Measurements from ENCODE around the gene MIER3. TPM values are rescaled to one million over a fixed set of nuclear protein-coding genes. Genes with fewer than 3 reads are reported as not detected.

The MIER3 gene
- polyA plus RNA-seq, 6 donors from 2014 or later = 8.1 to 14.2 (median 9.8) TPM

- no peak for ATAC-seq (ENCODE audit: low read depth in 2 of 2)
- no peaks in the 10 kb centered on the region for H3K36me3 Mint-ChIP-seq
- H3K27ac Mint-ChIP-seq = no peak overlapping the region
- DNase-seq = no peak
- H3K9me3 Mint-ChIP-seq = no peaks in the 10 kb centered on the region
- no peaks in the 10 kb centered on the region for H3K4me1 Mint-ChIP-seq
- H3K4me3 Mint-ChIP-seq = no peak overlapping the region
- H3K27me3 Mint-ChIP-seq = peaks cover 0 to 5% (median 0%) of the 10 kb centered on the region in 3 donors
These were observed 25.9 kb upstream of the MIER3 start for GRCh38 chr5:56977822-56978221.

GRCh38 chr5:56977021-56977420 lies 25.1 kb upstream of the MIER3 start:
- H3K27me3 Mint-ChIP-seq = peaks cover 0 to 12% (median 6%) of the 10 kb centered on the region in 3 donors
- no peak overlapping the region for H3K27ac Mint-ChIP-seq
- H3K9me3 Mint-ChIP-seq = no peaks in the 10 kb centered on the region
- H3K4me3 Mint-ChIP-seq = no peak overlapping the region
- H3K36me3 Mint-ChIP-seq = no peaks in the 10 kb centered on the region
- ATAC-seq (ENCODE audit: low read depth in 2 of 2) (no peak), DNase-seq (no peak)
- H3K4me1 Mint-ChIP-seq = no peaks in the 10 kb centered on the region

- H3K27me3 Mint-ChIP-seq = peaks cover 1 to 13% (median 10%) of the 10 kb centered on the region in 3 donors
- H3K4me1 Mint-ChIP-seq = no peaks in the 10 kb centered on the region
- no peak overlapping the region for H3K4me3 Mint-ChIP-seq
- no peaks in the 10 kb centered on the region for H3K9me3 Mint-ChIP-seq
- H3K36me3 Mint-ChIP-seq = no peaks in the 10 kb centered on the region
- DNase-seq = no peak
- H3K27ac Mint-ChIP-seq = no peak overlapping the region
- ATAC-seq (ENCODE audit: low read depth in 2 of 2) = no peak
These were observed 22.3 kb upstream of the MIER3 start for GRCh38 chr5:56974241-56974640.

- Mint-ChIP-seq H3K36me3 (no peaks in the 10 kb centered on the region), H3K27ac (no peak overlapping the region), H3K27me3 (peaks cover 6 to 16% (median 13%) of the 10 kb centered on the region in 3 donors), H3K4me1 (no peaks in the 10 kb centered on the region), H3K9me3 (no peaks in the 10 kb centered on the region), H3K4me3 (no peak overlapping the region)
- no peak for ATAC-seq (ENCODE audit: low read depth in 2 of 2)
- no peak for DNase-seq
These were observed 21.6 kb upstream of the MIER3 start for GRCh38 chr5:56973473-56973872.

- Mint-ChIP-seq H3K36me3 (no peaks in the 10 kb centered on the region), H3K27me3 (peaks cover 12 to 16% (median 16%) of the 10 kb centered on the region in 3 donors), H3K27ac (no peak overlapping the region), H3K9me3 (no peaks in the 10 kb centered on the region), H3K4me1 (no peaks in the 10 kb centered on the region), H3K4me3 (no peak overlapping the region)
- no peak for ATAC-seq (ENCODE audit: low read depth in 2 of 2)
- DNase-seq = no peak
These were observed 19.4 kb upstream of the MIER3 start for GRCh38 chr5:56971275-56971674.

GRCh38 chr5:56964173-56964572 lies 12.2 kb upstream of the MIER3 start:
- Mint-ChIP-seq H3K4me1 (no peaks in the 10 kb centered on the region), H3K36me3 (no peaks in the 10 kb centered on the region)
- DNase-seq = no peak

GRCh38 chr5:56963246-56963645 lies 11.3 kb upstream of the MIER3 start:
- Mint-ChIP-seq H3K4me3 (no peak overlapping the region), H3K27me3 (peaks cover 13 to 48% (median 40%) of the 10 kb centered on the region in 3 donors), H3K27ac (no peak overlapping the region), H3K4me1 (no peaks in the 10 kb centered on the region), H3K9me3 (peaks cover 0 to 3% (median 0%) of the 10 kb centered on the region in 7 donors), H3K36me3 (no peaks in the 10 kb centered on the region)
- ATAC-seq (ENCODE audit: low read depth in 2 of 2) (no peak), DNase-seq (no peak)

More at GRCh38 chr5:56964173-56964572, 12.2 kb upstream of the MIER3 start:
- Mint-ChIP-seq H3K27me3 (peaks cover 13 to 48% (median 44%) of the 10 kb centered on the region in 3 donors), H3K27ac (no peak overlapping the region), H3K4me3 (no peak overlapping the region), H3K9me3 (peaks cover 0 to 3% (median 0%) of the 10 kb centered on the region in 7 donors)
- no peak for ATAC-seq (ENCODE audit: low read depth in 2 of 2)

- H3K9me3 Mint-ChIP-seq = peaks cover 0 to 3% (median 0%) of the 10 kb centered on the region in 7 donors
- no peaks in the 10 kb centered on the region for H3K4me1 Mint-ChIP-seq
- H3K36me3 Mint-ChIP-seq = no peaks in the 10 kb centered on the region
- peaks cover 11 to 55% (median 45%) of the 10 kb centered on the region in 3 donors for H3K27me3 Mint-ChIP-seq
- ATAC-seq (ENCODE audit: low read depth in 2 of 2) (no peak), DNase-seq (no peak)
- H3K27ac Mint-ChIP-seq = no peak overlapping the region
- no peak overlapping the region for H3K4me3 Mint-ChIP-seq
These were observed 10.4 kb upstream of the MIER3 start for GRCh38 chr5:56962286-56962685.

- Mint-ChIP-seq H3K36me3 (no peaks in the 10 kb centered on the region), H3K9me3 (peaks cover 0 to 3% (median 0%) of the 10 kb centered on the region in 7 donors), H3K4me1 (no peaks in the 10 kb centered on the region), H3K27me3 (peaks cover 10 to 55% (median 42%) of the 10 kb centered on the region in 3 donors), H3K27ac (no peak overlapping the region), H3K4me3 (no peak overlapping the region)
- DNase-seq (no peak), ATAC-seq (ENCODE audit: low read depth in 2 of 2) (no peak)
These were observed 9.8 kb upstream of the MIER3 start for GRCh38 chr5:56961746-56962145.

GRCh38 chr5:56959326-56959725 lies 7.4 kb upstream of the MIER3 start:
- Mint-ChIP-seq H3K9me3 (peaks cover 0 to 3% (median 0%) of the 10 kb centered on the region in 7 donors), H3K36me3 (no peaks in the 10 kb centered on the region), H3K4me3 (no peak overlapping the region), H3K27ac (no peak overlapping the region), H3K27me3 (peaks cover 14 to 55% (median 31%) of the 10 kb centered on the region in 3 donors), H3K4me1 (no peaks in the 10 kb centered on the region)
- ATAC-seq (ENCODE audit: low read depth in 2 of 2) (no peak), DNase-seq (no peak)

- Mint-ChIP-seq H3K4me1 (no peaks in the 10 kb centered on the region), H3K4me3 (no peak overlapping the region), H3K27ac (no peak overlapping the region), H3K9me3 (peaks cover 0 to 3% (median 0%) of the 10 kb centered on the region in 7 donors), H3K36me3 (no peaks in the 10 kb centered on the region), H3K27me3 (peaks cover 9 to 53% (median 31%) of the 10 kb centered on the region in 3 donors)
- ATAC-seq (ENCODE audit: low read depth in 2 of 2) (no peak), DNase-seq (no peak)
These were observed 6.7 kb upstream of the MIER3 start for GRCh38 chr5:56958595-56958994.

- Mint-ChIP-seq H3K36me3 (no peaks in the 10 kb centered on the region), H3K4me3 (peak overlapping the region in 1 of 8 donors; percentile 26), H3K27me3 (peaks cover 5 to 14% (median 8%) of the 10 kb centered on the region in 3 donors), H3K4me1 (peaks cover 19 to 25% (median 21%) of the 10 kb centered on the region in 3 donors), H3K27ac (no peak overlapping the region), H3K9me3 (no peaks in the 10 kb centered on the region)
- ATAC-seq (ENCODE audit: low read depth in 2 of 2) (no peak), DNase-seq (no peak)
These were observed 2.3 kb upstream of the MIER3 start for GRCh38 chr5:56954262-56954661.

GRCh38 chr5:56951126-56951945 lies 587 bp downstream of the MIER3 start:
- H3K27me3 Mint-ChIP-seq = peaks cover 0 to 5% (median 0%) of the 10 kb centered on the region in 3 donors
- DNase-seq (peak; percentile 21), ATAC-seq (ENCODE audit: low read depth in 2 of 2) (peak; percentile 24 to 31)
- no peaks in the 10 kb centered on the region for H3K36me3 Mint-ChIP-seq
- peak overlapping the region; percentile 92 to 97 (median 95) for H3K4me3 Mint-ChIP-seq
- peak overlapping the region in 4 of 6 donors; percentile 29 to 94 (median 88) for H3K27ac Mint-ChIP-seq
- H3K9me3 Mint-ChIP-seq = no peaks in the 10 kb centered on the region
- peaks cover 19 to 27% (median 21%) of the 10 kb centered on the region in 3 donors for H3K4me1 Mint-ChIP-seq

GRCh38 chr5:56950626-56951125 lies 1.2 kb downstream of the MIER3 start:
- peak; percentile 38 to 40 for ATAC-seq (ENCODE audit: low read depth in 2 of 2)
- peak overlapping the region; percentile 73 to 94 (median 82) for H3K27ac Mint-ChIP-seq
- no peaks in the 10 kb centered on the region for H3K36me3 Mint-ChIP-seq
- peak overlapping the region; percentile 92 to 97 (median 95) for H3K4me3 Mint-ChIP-seq
- no peaks in the 10 kb centered on the region for H3K9me3 Mint-ChIP-seq
- H3K4me1 Mint-ChIP-seq = peaks cover 19 to 27% (median 21%) of the 10 kb centered on the region in 3 donors
- peaks cover 0 to 5% (median 0%) of the 10 kb centered on the region in 3 donors for H3K27me3 Mint-ChIP-seq
- DNase-seq = peak; percentile 34
